CD4-positive, alpha-beta T cell treated with Interleukin-12 subunit alpha and Interleukin-12 subunit beta, for 1 hour (primary cell): ENCODE data around the gene ING5.
A peak's percentile ranks its signal among the peaks of the same experiment; 100 is the strongest.

Source experiments
- DNase-seq: peaks from one replicate; pipeline ENCODE4 v3.0.0-alpha.2; 2020

Gene ING5

DNA sequence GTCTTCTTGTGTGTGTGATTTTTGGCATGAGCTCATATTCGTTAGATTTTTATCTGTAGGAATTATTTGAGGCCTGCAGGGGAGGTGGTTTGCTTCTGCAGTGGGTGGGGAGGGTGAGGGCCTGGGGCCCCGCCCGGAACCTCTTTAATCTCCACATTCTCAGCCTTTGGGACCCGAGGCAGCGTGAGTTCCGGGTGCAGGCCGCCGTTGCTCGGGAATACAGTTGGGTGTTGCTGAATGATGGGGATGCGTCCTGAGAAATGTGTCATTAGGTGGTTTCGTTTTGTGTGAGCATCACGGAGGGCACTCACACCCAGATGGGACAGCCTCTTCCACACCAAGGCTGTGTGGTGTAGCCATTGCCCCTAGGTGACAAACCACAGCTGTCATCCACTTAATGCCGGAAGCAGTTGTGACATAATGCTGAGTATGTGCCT, 61.1 kb downstream of the ING5 start:
- DNase-seq: peak; percentile 82

DNA sequence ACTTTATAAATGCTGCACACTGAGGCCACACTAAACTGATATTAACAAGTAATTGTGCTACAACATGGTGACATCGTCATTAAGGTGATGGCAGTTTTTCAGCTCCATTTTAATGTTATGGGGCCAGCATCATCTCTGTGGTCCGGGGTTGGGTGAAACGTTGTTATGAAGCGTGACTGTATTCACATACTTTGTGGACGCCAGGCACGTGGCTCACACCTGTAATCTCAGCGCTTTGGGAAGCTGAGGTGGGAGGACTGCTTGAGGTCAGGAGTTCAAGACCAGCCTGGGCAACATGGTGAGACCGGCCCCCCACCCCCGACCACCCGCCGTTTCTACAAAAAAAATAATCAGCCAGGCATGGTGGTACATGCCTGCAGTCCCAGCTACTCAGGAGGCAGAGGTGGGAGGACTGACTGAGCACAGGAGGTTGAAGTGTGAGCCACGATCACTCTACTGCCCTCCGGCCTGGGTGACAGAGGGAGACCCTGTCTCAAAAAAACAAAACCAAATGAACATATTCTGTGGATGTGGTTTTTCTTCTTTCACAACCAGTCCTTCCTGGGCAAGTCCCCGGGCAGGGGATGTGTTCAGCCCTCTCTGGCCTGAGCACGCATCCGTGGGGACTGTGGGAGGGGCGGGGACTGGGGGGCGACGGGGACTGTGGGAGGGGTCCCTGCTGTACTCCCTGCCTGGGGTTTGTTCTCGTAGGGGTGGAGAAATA, 61.9 kb downstream of the ING5 start:
- peak; percentile 42 for DNase-seq

DNA sequence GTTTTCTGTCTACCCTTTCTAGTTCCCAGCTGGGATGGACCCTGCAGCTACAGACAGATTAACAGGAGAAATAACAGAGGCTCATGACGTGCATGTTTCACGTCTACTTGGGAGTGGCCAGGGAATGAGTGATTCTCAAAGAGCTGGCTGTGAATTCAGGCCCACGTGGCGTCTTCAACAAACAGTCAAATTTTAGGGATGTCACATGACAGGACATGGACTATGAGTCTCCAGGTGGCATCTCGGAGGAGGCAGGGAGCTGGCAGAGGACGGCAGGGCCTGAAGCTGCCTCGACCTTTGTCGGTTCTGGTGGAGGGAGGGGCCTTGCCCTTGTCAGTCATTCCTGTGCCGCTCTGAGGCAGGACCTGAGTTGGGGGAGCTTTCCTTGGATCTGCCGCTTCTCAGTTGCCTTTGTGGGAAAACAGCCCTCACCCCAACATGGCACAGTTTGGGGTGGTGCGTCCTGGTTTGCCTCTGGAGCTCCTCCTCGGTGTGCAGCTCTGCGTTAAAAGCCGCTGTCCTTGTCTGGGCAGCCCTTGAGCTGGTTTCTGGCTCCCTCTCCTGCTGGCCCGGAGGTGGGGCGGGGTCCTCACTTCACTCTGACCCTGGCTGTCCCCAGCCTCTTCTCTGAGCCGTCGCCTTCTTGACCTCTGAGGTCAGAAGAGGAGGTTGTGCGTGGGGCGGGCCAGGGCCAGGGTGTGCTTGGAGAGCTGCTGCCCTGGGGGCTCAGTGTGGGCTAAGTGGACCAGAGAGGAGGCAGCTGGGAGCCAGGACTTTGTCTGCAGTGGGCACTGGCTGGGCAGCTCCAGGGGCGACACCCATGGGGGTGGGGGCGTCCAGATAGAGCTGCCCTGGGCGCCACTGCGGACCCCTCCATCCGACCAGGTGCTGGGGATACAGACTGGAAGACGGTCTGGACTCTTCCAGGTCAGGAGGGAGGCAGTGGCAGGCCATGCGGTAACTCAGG, 62.7 kb downstream of the ING5 start:
- DNase-seq: no peak

DNA sequence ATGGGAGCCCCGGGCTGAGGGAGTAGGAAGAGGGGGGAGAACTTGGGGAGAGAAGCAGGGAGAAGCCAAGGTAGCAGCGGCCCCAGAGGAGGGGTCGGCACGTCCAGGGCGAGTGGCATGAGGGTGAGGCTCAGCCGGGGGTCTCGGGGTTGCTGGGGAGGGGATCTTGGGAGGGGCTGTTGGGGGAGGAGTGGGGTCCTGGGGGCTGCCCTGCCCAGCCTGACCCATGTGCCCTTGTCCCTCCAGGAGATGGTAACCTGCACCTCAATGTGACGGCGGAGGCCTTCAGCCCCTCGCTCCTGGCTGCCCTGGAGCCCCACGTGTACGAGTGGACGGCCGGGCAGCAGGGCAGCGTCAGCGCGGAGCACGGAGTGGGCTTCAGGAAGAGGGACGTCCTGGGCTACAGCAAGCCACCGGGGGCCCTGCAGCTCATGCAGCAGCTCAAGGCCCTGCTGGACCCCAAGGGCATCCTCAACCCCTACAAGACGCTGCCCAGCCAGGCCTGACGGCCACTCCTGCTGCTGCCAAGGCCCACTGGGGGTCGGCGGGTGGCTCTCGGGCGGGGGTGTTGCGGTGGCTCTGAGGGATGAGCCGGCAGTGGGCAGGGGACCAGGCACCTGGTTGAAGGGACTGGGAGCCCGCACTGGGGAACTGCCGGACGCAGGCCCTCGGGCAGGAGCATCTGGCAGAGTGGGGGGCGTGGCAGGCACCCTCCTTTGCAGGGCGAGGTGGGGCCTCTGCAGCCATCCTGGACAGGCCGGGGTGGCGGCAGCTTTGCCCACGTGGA, 65.8 kb downstream of the ING5 start:
- no peak for DNase-seq

DNA sequence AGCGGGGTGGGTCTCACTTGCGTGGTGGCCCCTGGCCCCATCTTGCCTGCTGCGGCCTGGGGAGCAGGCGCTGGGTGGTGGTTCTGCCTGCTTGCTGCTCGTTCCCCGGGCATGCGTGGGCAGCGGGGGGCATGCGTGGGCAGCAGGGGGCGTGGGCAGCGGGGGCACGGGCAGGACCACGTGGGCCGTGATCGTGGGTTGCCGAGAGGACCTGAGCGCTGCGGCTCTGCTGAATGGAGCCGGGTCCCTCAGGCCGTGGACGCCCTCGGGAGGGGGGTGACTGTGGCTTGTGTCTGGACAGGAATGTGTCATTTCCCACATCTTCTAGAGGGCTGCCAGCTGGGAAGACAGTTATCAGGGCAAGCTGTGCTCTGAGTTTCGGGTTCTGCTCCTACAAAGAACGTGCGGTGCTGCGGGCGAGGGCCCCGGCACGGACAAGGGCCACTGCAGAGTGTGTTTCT, 66.4 kb downstream of the ING5 start:
- DNase-seq: no peak

DNA sequence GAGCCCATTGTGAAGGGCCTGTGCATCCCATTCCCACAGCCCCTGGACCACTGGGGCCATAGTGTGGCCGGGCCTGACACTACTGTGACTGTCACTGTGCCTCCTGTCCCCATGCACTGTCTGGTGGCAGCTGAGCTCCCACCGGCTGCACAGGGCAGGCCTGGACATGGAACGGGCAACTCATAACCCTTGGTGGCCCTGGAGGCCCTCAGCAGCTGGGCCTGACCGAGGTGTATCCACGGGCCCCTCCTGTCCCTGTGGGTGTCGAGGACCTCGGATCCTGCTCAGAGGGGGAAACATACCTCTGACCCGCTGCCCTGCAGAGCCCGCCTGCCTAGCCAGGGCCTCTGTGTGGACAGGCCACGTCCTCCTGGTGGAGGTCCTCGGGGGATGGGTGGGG, 67.0 kb downstream of the ING5 start:
- DNase-seq: no peak

DNA sequence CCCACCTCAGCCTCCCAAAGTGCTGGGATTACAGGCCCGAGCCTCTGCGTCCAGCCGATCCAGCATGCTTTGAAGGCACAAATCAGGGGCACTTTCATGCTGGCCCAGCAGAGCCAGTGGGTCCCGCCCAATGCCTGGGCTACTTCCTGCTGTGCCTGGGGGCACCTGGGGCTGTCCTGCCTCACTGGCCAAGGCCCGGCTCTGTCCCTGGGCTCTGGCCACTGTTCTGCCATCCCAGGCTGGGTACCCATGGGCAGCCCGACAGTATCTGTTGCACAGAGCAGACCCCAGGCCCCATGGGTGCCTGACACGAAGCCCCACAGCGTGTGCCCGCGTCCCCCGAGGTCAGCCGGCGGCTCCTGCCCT, 68.0 kb downstream of the ING5 start:
- no peak for DNase-seq

DNA sequence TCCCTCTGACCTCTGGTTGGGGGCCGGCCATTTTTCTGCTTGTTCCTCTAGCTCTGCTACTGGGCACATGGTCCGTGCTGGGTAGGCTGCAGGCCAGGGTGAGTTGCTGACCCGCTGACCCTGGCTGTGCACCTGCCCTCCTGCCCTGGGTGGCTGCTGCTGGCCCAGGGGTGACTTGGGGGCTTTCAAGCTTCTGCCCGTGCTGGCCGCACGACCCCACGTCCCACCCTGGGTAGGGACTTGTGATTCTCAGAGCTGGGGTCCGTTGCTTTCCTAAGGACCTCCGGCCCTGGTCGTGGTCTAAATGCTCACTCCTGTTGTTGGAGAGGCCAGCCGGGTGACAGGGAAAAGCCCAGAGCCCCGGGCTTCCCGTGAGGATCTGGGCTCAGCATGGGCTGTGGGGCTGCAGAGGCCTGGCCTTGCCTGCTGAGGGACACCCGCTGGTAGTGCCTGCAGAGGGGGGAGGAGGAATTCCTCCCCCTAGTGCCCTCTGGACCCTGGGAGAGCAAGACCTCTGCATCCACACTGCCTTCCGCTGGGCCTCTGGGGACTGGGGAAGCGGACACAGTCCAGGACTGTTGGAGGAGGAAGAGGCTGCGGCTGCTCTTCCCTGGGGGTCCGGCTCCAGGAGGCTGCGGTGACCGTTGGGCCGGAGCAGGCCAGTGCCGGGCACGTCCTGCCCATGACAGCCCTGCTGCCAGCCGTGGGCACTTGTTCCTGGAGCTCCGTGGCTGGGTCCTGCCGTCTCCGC, 68.5 kb downstream of the ING5 start:
- no peak for DNase-seq

DNA sequence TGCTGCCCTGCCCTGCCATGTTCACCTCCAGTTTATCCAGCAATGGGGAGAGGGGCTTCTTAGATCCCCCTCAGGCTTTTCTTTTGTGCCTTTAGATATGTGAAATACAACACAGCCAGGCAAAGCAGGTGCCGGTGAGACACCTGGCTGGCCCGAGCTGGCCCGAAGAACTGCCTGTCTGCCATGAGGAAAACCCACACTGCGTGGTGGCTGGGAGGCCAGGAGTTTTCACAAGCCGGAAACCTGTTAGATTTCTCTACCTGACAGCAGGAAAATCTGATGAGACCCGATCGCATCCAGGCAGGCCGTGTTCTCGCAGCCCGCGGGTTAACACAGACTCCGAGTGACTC, 69.1 kb downstream of the ING5 start:
- DNase-seq: no peak

DNA sequence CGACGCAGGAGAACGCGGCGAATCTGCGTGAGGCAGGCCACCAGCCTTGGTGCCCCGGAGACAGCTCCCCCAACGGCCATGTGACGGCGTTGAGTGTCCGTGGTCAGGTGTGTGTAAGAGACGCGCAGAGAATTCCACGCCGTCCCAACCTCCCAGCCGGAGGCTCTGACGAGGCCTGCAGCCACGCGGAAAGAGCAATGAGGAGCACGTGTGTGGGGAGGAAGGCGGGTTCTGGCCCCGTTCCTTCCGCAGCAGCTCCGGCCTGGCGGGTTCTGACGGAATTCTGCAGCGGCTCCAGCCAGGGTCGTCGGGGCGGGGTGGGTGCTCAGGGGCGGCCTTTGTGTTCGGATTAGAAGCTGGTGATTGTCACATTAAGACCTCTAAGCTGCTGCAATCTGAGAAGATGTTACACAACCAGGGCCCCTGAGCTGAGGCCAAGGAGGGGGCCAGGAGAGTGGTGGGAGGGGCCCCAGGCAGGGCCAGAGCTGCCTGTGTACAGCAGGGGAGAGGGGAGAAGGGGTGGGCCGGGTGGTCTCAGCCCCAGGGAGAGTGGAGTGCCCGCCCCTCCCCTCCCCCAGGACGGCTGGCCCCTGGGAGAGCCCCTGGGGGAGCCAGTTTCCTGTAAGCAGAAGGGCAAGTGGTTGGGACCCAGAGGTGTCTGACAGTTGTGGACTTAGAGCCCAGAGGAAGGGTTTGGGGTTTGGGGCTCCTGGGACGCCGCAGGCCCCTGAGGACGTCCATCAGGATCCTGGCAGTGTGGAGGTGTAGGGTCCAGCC, 69.6 kb downstream of the ING5 start:
- DNase-seq: no peak

DNA sequence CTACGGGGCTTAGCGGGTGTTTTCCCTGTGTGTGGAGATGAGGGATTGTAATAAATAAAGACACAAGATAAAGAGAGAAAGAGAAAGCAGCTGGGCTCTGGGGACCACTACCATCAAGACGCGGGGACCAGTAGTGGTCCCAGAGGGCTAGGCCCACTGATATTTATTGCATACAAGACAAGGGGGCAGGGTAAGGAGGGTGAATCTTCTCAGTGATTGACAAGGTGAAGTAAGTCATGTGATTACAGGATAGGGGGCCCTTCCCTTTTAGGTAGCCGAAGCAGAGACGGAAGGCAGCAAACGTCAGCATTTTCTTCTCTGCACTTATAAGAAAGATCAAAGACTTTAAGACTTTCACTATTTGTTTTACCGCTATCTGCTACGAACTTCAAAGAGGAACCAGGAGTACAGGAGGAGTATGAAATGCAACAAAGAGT, 70.2 kb downstream of the ING5 start:
- DNase-seq: peak; percentile 61

DNA sequence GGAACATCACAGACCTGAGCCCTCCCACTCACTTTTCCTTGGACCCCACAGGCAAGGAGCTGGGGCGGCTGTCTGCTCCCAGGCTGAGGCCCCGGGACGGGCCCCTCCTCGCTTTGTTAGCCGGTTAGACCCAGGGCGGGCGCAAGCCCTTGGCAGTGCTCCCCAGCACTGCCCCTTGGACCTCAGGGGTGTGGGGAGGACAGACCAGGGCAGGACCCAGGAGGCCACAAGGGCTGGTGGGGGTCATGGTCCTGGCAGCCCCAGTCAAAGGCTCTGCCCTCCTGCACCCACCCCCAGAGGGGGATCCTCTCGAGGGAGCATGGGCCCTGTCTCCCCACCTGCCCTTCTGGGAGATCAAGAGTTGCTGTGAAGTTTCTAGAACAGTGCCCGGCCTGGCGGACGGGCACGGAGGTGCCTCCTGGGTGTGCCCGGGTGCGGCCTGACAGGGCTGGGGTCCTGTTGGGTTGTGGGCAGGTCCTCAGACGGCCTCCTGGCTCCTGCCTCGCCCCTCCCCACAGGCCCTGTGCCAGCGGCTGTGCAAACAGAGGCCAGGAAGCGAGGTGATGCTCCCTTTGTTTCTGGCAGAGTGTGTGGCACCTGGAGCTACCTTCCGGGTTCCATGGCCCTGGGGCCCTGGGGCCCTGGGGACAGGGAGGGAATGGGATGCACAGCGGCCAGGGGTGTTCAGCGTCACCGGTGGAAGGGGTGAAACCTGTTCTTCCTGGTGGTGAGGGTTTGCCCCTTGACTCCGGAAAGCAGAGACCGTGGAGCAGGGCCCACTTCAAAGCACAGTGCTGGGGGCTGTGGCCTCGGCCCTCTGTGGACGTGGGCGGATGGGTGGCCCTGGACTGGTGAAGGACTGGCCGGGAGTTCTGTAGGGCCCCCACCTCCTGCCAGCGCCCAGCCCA, 71.9 kb downstream of the ING5 start:
- DNase-seq: no peak

DNA sequence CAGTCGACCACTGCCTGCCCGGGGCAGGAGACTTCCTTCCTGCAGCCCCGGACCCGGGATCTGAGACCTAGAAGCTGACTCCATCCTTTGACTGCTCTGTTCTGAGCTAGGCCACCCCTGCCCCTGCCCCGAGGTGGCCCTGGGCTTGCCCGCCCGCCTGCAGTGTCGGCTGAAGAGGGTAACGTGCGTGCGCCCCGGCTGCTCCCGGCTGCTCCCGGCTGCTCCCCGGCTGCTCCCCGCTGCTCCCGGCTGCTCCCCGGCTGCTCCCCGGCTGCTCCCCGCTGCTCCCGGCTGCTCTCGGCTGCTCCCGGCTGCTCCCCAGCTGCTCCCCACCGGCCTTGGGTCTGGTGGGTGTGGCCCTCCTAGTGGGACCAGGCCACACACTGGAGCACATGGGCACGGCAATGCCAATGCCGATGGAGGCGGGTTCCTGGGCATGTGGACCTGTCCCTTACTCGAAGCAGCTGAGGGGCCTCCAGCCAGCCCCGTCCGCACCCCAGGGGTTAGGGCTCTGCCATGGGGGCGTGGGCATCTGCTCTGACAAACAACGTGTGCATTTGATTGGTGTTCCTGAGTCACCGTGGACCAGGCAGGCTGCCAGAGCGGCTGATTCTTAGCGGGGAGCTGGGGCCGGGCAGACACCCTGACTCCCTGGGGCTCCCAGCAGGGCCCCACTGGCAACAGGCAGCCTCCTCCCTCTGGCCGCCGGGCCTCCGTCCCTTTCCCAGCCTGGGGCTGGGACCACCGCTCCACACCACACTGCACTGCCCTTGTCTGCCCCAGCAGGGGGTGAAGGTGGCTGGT, 72.8 kb downstream of the ING5 start:
- DNase-seq: no peak

DNA sequence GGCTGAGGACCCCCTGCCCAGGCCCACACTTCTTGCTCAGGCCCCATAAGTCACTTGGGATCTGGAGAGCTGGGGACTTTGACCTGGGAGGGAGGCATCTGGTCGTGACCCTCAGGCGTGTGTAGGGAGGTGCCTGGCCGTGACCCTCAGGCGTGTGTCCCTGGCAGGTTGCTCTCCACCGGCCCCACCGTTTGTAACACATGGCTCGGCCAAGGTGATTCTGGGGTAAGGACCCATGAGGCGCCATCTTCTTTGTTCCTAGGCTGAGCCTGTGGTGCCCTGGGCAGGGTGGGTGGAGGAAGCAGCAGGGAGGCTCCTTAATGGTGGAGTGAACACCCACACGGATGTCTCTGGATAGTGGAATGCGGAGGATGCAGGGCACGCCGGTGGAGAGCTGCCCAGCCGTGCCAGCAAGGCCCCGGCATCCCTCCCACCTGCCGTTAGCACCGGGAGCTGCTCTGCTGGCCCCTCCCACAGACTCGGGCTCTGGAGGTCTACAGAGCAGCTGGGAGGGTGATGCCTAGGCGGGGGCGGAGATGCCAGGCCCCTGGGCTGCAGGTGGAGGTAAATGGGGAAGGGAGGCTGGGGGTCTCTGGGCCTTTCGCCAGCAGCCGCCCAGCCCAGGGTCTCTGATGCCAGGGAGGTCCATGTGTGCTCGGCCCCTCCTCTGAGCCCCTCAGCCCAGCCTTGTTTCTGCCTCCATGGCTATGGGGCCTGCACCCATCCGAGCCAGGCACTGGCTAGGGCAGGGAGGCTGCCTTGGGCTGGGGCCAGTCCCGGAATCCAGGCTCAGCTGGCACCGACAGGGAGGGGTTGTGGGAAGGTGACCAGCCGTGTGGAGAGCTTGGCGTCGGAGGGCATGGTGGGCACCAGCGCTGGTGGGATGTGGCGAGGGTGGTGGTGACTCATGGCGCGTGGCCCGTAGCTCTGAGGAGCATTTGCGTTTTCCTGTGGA, 73.7 kb downstream of the ING5 start:
- no peak for DNase-seq

DNA sequence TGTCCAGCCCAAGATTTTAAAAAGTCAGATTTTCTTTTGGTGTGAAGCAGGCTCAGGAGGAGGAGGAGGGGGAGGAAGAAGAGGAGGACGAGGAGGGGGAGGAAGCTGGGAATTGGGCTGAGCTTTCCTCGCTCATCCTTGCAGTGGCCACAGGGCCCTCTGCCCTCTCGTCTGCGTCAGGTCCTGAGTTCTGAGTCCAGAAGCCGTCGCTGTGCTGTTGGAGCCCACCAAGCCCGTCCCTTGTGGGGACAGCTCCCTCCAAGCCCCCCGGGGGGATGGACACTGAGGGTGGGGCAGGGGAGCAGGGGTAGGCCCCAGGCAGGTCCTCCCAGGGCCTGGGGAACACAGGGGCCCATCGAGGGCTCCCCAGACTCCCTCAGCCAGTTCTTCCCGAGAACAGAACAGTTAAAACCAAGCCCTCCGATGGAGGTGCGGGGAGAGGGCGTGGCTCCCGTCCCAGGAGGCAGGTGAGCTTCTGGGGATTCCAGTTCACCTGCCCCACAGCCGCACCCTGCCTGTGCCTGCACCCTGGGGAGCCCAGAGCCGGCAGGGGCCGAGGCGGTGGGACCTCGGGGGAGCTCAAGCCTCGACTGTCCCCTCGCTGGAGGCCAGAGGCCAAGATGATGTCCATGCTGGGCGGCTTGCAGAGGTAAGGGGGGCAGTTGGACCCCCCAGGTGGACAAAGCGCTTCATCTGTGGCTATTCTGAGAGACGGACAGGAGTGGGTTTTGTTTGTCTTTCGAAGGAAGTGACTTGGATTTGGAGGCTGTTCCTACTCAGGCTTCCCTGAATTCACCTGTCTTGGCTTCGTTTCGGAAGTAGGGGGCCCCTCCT, 74.7 kb downstream of the ING5 start, which contains the start of gene GAL3ST2:
Gene GAL3ST2 (plus strand): TSS at position 487 of the 834 bp plus-strand sequence. CDS start 134 bp downstream, at position 621.
- DNase-seq: no peak

DNA sequence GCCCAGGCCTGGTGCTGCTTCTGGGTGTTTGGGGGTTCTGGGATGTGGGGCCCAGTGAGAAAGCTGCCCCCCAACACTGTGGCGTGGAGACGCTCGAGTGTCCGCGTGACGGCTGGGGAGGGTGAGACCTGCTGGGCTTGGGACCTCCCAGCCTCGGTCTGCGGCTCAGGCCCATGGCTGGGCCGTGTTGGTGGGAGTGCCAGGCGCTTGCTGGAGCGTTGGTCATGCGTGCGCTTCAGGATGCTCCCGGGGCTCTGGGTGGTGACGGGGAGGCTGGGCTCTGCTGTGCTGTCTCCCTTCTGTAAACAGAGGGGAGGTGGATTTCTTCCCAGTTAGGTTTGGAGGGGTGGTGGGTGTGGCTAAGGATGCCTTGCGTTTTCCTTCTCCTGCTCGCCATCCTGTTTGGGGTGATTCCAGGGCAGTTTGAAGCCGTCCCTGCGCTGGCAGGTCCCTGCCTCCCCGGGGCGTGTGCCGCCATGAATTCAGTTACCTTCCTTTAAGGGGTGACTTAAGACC, 75.4 kb downstream of the ING5 start:
- DNase-seq: no peak
